Osteoblast (primary cell): ENCODE data around the gene TESK1. TPM values are rescaled to one million over a fixed set of nuclear protein-coding genes. Genes with fewer than 3 reads are reported as not detected.

ENCODE experiments used
- DNase-seq: peaks from one replicate; pipeline ENCODE4 v3.0.0; 2011; ENCODE audit warnings: low spot score, mixed read lengths; ENCODE audit not compliant: insufficient read length; ENCODE audit errors: missing footprints
- H2AFZ ChIP-seq: 2 replicates; pipeline ENCODE4 v1.6.0; 2011; ENCODE audit warnings: mild to moderate bottlenecking, low read length
- H3K27ac ChIP-seq: 2 replicates; pipeline ENCODE4 v1.5.1; 2011; ENCODE audit warnings: mild to moderate bottlenecking, low read depth, low read length, moderate library complexity
- H3K27me3 ChIP-seq: 2 replicates; pipeline ENCODE4 v1.6.0; 2012; ENCODE audit warnings: mild to moderate bottlenecking, control low read depth, inconsistent platforms, low read length, moderate library complexity; ENCODE audit not compliant: insufficient read depth
- H3K36me3 ChIP-seq: 2 replicates; pipeline ENCODE4 v1.5.1; 2011; ENCODE audit warnings: mild to moderate bottlenecking, low read length, control low read depth, moderate library complexity; ENCODE audit not compliant: insufficient read depth
- H3K4me1 ChIP-seq: 2 replicates; pipeline ENCODE4 v1.5.1; 2011; ENCODE audit warnings: mild to moderate bottlenecking, low read length, control low read depth, moderate library complexity; ENCODE audit not compliant: insufficient read depth
- H3K4me2 ChIP-seq: 2 replicates; pipeline ENCODE4 v1.6.0; 2011; ENCODE audit warnings: mild to moderate bottlenecking, low read length; ENCODE audit not compliant: insufficient read depth
- H3K4me3 ChIP-seq: fragments of 200-600 bp; sonication (generic); 3 replicates; pipeline ENCODE4 v1.5.1; 2012; ENCODE audit warnings: mild to moderate bottlenecking, low read length, inconsistent platforms; ENCODE audit not compliant: insufficient read depth
- H3K79me2 ChIP-seq: 2 replicates; pipeline ENCODE4 v1.6.0; 2012; ENCODE audit warnings: mild to moderate bottlenecking, low read length, control low read depth, inconsistent platforms; ENCODE audit not compliant: insufficient read depth
- H3K9me3 ChIP-seq: 2 replicates; pipeline ENCODE4 v1.5.1; 2011; ENCODE audit warnings: low read depth, low read length, control low read depth
- H4K20me1 ChIP-seq: 2 replicates; pipeline ENCODE4 v1.6.0; 2012; ENCODE audit warnings: mild to moderate bottlenecking, low read length, control low read depth; ENCODE audit not compliant: insufficient read depth
- CTCF ChIP-seq: IDR thresholded peaks from 2 replicates; pipeline ENCODE4 v1.5.1; 2011; ENCODE audit warnings: mild to moderate bottlenecking, low read depth, low read length, moderate library complexity; ENCODE audit errors: extremely low read depth
- total RNA-seq: library from RNA; depleted of rRNA; stranded (reverse); fragments of >200 nt; gene quantifications from 2 replicates; pipeline ENCODE4 v1.2.3, GENCODE V29; 2012

TESK1 gene
- total RNA-seq, 1 donor = 18.5 TPM

DNA sequence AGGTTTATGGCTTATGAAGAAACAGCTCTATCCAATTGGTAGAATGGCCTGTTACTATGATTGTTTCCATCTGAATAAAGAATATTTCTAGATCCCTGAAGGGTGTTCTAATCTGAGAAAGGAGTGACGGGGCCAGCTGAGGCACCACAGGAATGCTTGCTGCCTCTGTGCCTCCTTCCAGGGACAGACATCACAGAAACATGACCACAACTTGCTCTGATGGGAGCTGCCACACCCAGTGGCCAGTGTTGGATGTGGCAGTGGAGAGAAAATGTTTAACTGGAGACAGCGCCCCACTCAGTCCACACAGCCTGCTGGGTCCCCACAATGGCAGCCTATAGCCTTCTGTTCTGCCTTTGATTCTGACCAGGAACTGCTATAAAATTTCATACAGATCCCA is 38.6 kb upstream of the TESK1 start:
- H3K4me2 ChIP-seq = no peak overlapping the region
- DNase-seq = peak; percentile 74
- no peak overlapping the region for H3K4me3 ChIP-seq
- no peak overlapping the region for H3K27ac ChIP-seq
- no peaks in the 10 kb centered on the region for H4K20me1 ChIP-seq
- TF ChIP-seq CTCF = peak; percentile 43
- H3K27me3 ChIP-seq = no peaks in the 10 kb centered on the region
- no peak overlapping the region for H2AFZ ChIP-seq
- no peaks in the 10 kb centered on the region for H3K79me2 ChIP-seq
- H3K9me3 ChIP-seq = no peaks in the 10 kb centered on the region
- H3K4me1 ChIP-seq = peaks cover 27% of the 10 kb centered on the region
- peaks cover 12% of the 10 kb centered on the region for H3K36me3 ChIP-seq

DNA sequence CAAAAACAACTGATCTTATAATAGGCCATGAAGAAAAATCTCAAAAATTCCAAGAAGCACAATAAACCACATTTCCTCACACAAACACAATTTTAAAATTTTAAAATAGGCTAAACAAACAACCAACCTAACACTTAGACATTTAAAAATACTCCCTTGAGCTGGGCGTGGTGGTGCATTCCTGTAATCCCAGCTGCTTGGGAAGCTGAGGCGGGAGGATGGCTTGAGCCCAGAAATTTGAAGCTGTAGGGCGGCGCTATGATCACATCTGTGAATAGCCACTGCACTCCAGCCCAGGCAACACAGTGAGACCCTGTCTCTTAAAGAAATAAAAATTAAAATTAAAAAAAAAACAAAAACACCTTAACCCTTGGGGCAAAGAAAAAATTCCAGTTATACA is 36.9 kb upstream of the TESK1 start:
- Histone ChIP-seq H2AFZ (no peak overlapping the region), H3K4me1 (peaks cover 25% of the 10 kb centered on the region), H3K36me3 (peaks cover under 1% of the 10 kb centered on the region), H3K27ac (no peak overlapping the region), H3K79me2 (no peaks in the 10 kb centered on the region), H3K4me3 (no peak overlapping the region), H3K4me2 (no peak overlapping the region), H3K27me3 (no peaks in the 10 kb centered on the region), H3K9me3 (no peaks in the 10 kb centered on the region), H4K20me1 (no peaks in the 10 kb centered on the region)
- TF ChIP-seq CTCF = no peak
- no peak for DNase-seq

GRCh38 chr9:35569206-35569605 is 35.9 kb upstream of the TESK1 start:
- Histone ChIP-seq H4K20me1 (no peaks in the 10 kb centered on the region), H3K4me2 (no peak overlapping the region), H2AFZ (no peak overlapping the region), H3K4me3 (no peak overlapping the region), H3K79me2 (no peaks in the 10 kb centered on the region), H3K27ac (no peak overlapping the region), H3K36me3 (no peaks in the 10 kb centered on the region), H3K9me3 (no peaks in the 10 kb centered on the region), H3K4me1 (peaks cover 15% of the 10 kb centered on the region), H3K27me3 (no peaks in the 10 kb centered on the region)
- TF ChIP-seq CTCF = no peak
- no peak for DNase-seq

- no peak for TF ChIP-seq CTCF
These were observed 34.2 kb upstream of the TESK1 start for GRCh38 chr9:35570709-35571504.

More at GRCh38 chr9:35570709-35571504, 34.2 kb upstream of the TESK1 start:
- Histone ChIP-seq H4K20me1 (no peaks in the 10 kb centered on the region), H3K36me3 (no peaks in the 10 kb centered on the region), H3K4me1 (peaks cover 4% of the 10 kb centered on the region), H3K4me3 (no peak overlapping the region), H2AFZ (no peak overlapping the region), H3K27me3 (no peaks in the 10 kb centered on the region), H3K4me2 (no peak overlapping the region), H3K79me2 (no peaks in the 10 kb centered on the region), H3K9me3 (no peaks in the 10 kb centered on the region), H3K27ac (no peak overlapping the region)
- peak; percentile 10 for DNase-seq
